Measurements from ENCODE around the gene S100A14.

GRCh38 chr1:153649863-153650235, 33.7 kb upstream of the S100A14 start:
- 0 out of 2 replicates have a peak, but pooled peaks have one; percentile 4 for TF ChIP-seq POLR2A (IDR thresholded peaks at IDR 0.05; ENCODE audit: low read depth, low read length)
- no peak for TF ChIP-seq PAX5 (IDR thresholded peaks at IDR 0.05; ENCODE audit: insufficient read depth, low read length, severe bottlenecking)
- TF ChIP-seq POLR2AphosphoS5 (IDR thresholded peaks at IDR 0.05; ENCODE audit: low read depth, low read length) = no peak
- no peak for TF ChIP-seq POU2F2 (IDR thresholded peaks at IDR 0.05; ENCODE audit: low read depth, low read length)

Measured in GM12891 (cell line).